ENCODE data around the gene GID8. TPM values are rescaled to one million over a fixed set of nuclear protein-coding genes. Genes with fewer than 3 reads are reported as not detected.
A peak's percentile ranks its signal among the peaks of the same experiment; 100 is the strongest.

Gene GID8
- total and polyA plus RNA-seq, 4 donors = 11.0 to 35.4 (median 23.7) TPM

DNA sequence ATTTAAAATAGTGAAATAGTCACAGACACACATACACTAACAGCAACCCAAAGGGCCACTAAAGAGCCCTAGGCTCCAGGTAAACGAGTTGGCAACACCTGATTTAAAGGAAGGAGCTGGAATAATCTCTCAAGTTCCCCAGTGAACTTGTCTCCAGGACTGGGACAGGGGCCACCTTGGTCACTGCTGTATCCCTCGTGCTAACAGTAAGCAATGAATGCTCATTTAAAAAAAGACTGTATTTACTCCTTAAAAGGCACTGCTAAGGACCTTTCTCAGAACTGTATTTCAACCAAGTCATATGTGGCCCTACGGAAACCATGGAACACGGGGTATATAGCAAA, 12.9 kb upstream of the GID8 start:
- peaks cover 0 to 1% (median 0%) of the 10 kb centered on the region in 4 donors for H3K9me3 ChIP-seq (ENCODE audit: control insufficient read depth in 4 of 4, insufficient read depth in 3 of 4, low read length in 3 of 4)
- TF ChIP-seq, protein P1, sequence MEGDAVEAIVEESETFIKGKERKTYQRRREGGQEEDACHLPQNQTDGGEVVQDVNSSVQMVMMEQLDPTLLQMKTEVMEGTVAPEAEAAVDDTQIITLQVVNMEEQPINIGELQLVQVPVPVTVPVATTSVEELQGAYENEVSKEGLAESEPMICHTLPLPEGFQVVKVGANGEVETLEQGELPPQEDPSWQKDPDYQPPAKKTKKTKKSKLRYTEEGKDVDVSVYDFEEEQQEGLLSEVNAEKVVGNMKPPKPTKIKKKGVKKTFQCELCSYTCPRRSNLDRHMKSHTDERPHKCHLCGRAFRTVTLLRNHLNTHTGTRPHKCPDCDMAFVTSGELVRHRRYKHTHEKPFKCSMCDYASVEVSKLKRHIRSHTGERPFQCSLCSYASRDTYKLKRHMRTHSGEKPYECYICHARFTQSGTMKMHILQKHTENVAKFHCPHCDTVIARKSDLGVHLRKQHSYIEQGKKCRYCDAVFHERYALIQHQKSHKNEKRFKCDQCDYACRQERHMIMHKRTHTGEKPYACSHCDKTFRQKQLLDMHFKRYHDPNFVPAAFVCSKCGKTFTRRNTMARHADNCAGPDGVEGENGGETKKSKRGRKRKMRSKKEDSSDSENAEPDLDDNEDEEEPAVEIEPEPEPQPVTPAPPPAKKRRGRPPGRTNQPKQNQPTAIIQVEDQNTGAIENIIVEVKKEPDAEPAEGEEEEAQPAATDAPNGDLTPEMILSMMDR (IDR thresholded peaks at IDR 0.05; ENCODE audit: control extremely low read depth, extremely low read depth) = no peak
- DNase-seq = no peak
- H3K4me1 ChIP-seq (ENCODE audit: control insufficient read depth in 5 of 5, insufficient read depth in 5 of 5, low read length in 5 of 5) = peaks cover 23 to 61% (median 31%) of the 10 kb centered on the region in 5 donors
- H3K9ac ChIP-seq (ENCODE audit: insufficient read depth in 1 of 2, low read length in 2 of 2) = peak overlapping the region; percentile 82 to 83
- peak overlapping the region; percentile 100 for H3K4me3 ChIP-seq
- H3K27me3 ChIP-seq (ENCODE audit: control insufficient read depth in 3 of 3, insufficient read depth in 3 of 3, low read length in 2 of 3) = no peaks in the 10 kb centered on the region
- H3K27ac ChIP-seq (ENCODE audit: low read depth in 1 of 2, low read length in 1 of 2) = peak overlapping the region; percentile 99 to 100
- no peaks in the 10 kb centered on the region for H3K36me3 ChIP-seq (ENCODE audit: control insufficient read depth in 4 of 4, insufficient read depth in 4 of 4, low read length in 4 of 4)
- WGBS, 2 donors = 1 to 4% methylated on average over 4 of the region's 4 CpGs
- no peak for ATAC-seq (ENCODE audit: insufficient read depth, low FRiP score)

DNA sequence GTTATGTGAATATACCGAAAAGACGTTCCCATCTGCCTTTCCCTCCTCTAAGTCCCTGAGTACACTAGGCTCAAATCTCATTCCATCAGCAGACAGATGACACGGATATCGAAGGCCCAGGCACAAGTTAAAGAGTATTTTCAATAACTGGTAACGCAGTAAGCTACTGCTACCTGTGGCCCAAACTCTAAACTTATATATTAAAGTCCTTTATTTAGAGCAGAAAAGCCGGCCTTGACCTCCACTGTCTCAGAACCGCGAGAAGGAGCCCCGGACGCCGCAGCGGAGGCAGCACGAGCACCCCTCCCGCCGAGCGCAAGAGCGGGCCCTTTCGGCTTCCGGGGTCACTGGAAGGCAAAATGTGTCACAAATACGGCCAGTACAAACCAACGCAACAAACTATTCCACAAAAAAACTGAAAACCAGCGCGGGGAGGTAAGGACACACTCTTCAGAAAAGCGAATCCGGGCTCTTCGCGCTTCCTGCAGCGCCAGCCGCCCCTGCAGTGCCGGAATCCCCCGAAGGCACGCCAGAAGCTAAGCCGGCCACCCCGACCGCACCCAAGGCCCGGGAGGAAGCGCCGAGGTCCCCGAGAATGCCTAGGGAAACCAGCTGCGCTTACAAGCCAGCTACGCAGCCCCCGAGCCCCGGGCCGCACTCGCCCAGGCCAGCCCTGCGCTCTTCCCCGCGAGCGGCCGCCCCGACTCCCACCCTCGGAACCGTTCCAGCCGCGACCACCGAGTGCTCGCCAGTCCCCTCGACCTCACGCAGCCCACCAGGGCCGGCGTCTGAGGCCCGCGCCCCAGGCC, 12.3 kb upstream of the GID8 start:
- H3K27ac ChIP-seq (ENCODE audit: low read depth in 1 of 2, low read length in 1 of 2) = peak overlapping the region; percentile 99 to 100
- H3K4me1 ChIP-seq (ENCODE audit: control insufficient read depth in 5 of 5, insufficient read depth in 5 of 5, low read length in 5 of 5) = peaks cover 23 to 59% (median 31%) of the 10 kb centered on the region in 5 donors
- TF ChIP-seq, protein P1 (IDR thresholded peaks at IDR 0.05; ENCODE audit: control extremely low read depth, extremely low read depth) = no peak
- 0% methylated on average over 52 to 63 of the region's 63 CpGs for WGBS, 2 donors
- peak overlapping the region; percentile 100 for H3K4me3 ChIP-seq
- no peaks in the 10 kb centered on the region for H3K36me3 ChIP-seq (ENCODE audit: control insufficient read depth in 4 of 4, insufficient read depth in 4 of 4, low read length in 4 of 4)
- DNase-seq = peak in 2 of 3 donors; percentile 20 to 30
- no peaks in the 10 kb centered on the region for H3K27me3 ChIP-seq (ENCODE audit: control insufficient read depth in 3 of 3, insufficient read depth in 3 of 3, low read length in 2 of 3)
- peak overlapping the region; percentile 82 to 83 for H3K9ac ChIP-seq (ENCODE audit: insufficient read depth in 1 of 2, low read length in 2 of 2)
- peak; percentile 7 for ATAC-seq (ENCODE audit: insufficient read depth, low FRiP score)
- H3K9me3 ChIP-seq (ENCODE audit: control insufficient read depth in 4 of 4, insufficient read depth in 3 of 4, low read length in 3 of 4) = peaks cover 0 to 1% (median 0%) of the 10 kb centered on the region in 4 donors

DNA sequence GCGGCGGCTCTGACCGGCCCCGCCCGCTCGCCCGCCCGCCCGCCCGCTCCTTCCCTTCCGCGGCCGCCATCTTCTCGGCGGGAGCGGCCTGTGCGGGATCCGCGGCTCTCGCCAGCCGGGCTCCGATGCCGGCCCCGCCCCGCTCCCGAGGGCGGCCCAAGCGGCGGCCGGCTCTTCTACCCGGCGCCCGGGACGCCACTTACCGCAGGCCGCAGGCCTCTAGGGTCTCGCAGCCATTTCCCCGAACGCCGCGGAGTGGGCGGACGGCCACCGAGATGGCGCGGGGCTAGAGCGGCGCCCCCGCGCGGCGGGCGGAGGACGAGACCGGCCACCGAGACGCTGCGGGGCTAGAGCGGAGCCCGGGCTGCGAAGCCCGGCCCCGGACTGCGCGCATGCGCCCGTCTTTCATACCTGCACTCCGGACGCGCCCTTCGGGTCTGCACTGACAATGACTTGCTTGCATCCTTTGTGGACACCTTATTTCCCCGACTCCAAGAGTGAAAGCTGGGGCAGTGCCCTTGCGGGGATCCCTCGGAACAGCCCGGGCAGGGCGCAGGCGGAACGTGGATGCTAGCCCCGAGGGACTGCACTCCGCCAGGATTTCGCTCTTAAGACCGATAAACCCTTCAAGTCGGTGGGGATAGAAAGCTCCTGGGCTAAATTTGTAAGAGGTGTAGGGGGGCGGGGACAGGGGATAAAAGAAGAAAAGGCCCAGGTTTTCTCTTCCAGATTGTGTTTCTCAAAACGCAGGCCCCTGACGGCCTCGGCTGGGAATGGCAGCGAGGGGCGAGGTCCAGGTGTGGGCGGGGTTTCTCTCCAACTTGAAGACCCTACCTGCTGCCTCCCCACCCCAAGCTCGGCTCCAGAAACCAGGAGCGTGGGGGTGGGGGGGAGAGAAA, 11.5 kb upstream of the GID8 start, which contains the start of gene DIDO1:
TSS of gene DIDO1 (minus strand) at position 277 of the 899 bp plus-strand sequence.
- 2% methylated on average over 66 to 92 of the region's 92 CpGs for WGBS, 2 donors
- peak within 1 kb of the TSS; percentile 100 for H3K4me3 ChIP-seq
- peak within 1 kb of the TSS; percentile 82 to 83 for H3K9ac ChIP-seq (ENCODE audit: insufficient read depth in 1 of 2, low read length in 2 of 2)
- no peaks in the 10 kb centered on the region for H3K36me3 ChIP-seq (ENCODE audit: control insufficient read depth in 4 of 4, insufficient read depth in 4 of 4, low read length in 4 of 4)
- ATAC-seq (ENCODE audit: insufficient read depth, low FRiP score) = peak; percentile 85
- peaks cover 0 to 1% (median 0%) of the 10 kb centered on the region in 4 donors for H3K9me3 ChIP-seq (ENCODE audit: control insufficient read depth in 4 of 4, insufficient read depth in 3 of 4, low read length in 3 of 4)
- H3K27me3 ChIP-seq (ENCODE audit: control insufficient read depth in 3 of 3, insufficient read depth in 3 of 3, low read length in 2 of 3) = no peaks in the 10 kb centered on the region
- peak within 1 kb of the TSS; percentile 99 to 100 for H3K27ac ChIP-seq (ENCODE audit: low read depth in 1 of 2, low read length in 1 of 2)
- peak; percentile 85 to 93 (median 86) for DNase-seq
- peaks cover 22 to 55% (median 25%) of the 10 kb centered on the region in 5 donors for H3K4me1 ChIP-seq (ENCODE audit: control insufficient read depth in 5 of 5, insufficient read depth in 5 of 5, low read length in 5 of 5)
- TF ChIP-seq, protein P1 (IDR thresholded peaks at IDR 0.05; ENCODE audit: control extremely low read depth, extremely low read depth) = peak; percentile 58

Data from lung (tissue), 12 donors.